Esophagus squamous epithelium (tissue), 4 donors: ENCODE measurements around the gene EVC2.

Experiments
- CTCF ChIP-seq, 6 experiments: fragments of 450-650 bp in 4 of 6; fragments of 200-600 bp in 2 of 6; sonication (generic) in 2 of 6; IDR thresholded peaks; one replicate each; pipeline ENCODE4 v1.5.1; 2016 to 2019; ENCODE audit warnings: antibody characterized with exemption in 6 of 6, mild to moderate bottlenecking in 4 of 6, moderate library complexity in 4 of 6
- POLR2A ChIP-seq, 4 donors: fragments of 450-650 bp; IDR thresholded peaks; one replicate each; pipeline ENCODE4 v1.6.1; 2017; ENCODE audit warnings: antibody characterized with exemption in 4 of 4, mild to moderate bottlenecking in 4 of 4, moderate library complexity in 3 of 4

DNA sequence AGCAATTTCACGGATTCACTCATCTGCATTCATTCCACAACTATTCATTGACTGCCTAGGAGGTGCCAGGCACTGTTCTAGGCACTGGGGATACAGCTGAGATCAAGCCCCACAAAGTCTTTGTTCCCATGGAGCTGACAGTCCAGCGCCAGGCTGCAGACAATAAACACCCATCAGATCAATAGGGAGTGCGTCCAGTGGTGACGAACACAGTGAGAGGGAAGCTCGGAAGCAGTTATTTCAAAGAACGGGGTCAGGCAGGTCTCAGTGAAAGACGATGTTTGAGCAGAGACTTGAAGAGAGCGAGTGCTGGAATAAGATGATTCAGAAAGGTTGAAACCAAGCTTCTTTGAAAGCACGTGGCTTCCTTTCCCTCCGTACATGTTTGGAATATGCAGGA is 167.2 kb downstream of the EVC2 start:
- TF ChIP-seq CTCF (IDR thresholded peaks at IDR 0.05) (no peak), POLR2A (IDR thresholded peaks at IDR 0.05) (no peak)
